ENCODE measurements around the gene COPS3. TPM values are rescaled to one million over a fixed set of nuclear protein-coding genes. Genes with fewer than 3 reads are reported as not detected.
A peak's percentile ranks its signal among the peaks of the same experiment; 100 is the strongest.
"Not testable (repeated sequence)": the region's sequence is repeated elsewhere in the genome, so short reads cannot be mapped to it uniquely, and the experiment has no call there.

The COPS3 gene
- total RNA-seq, 1 donor from 2014 or later: 63.5 TPM

DNA sequence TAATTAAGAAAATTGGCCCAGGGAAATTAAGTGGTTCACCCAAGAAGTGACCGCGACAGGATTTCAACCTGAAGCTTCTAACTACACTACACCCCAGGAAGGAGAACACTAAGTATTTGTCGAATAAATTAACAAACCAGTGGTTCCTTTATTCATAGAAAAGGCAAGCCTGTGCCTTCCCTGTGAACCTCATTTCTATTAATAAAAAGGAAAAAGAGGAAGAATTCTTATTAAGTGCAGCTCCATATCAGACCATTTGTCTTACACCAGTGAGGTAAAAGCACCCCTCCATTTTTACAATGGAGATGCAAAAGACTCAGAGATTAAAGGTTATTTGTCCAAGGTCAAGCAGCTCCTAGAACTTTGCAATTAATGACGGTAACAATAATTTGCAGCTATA, 1.7 kb downstream of the COPS3 start:
- Mint-ChIP-seq H3K27ac (peak overlapping the region; percentile 58), H3K4me3 (peak overlapping the region; percentile 94), H3K9me3 (no peaks in the 10 kb centered on the region), H3K4me1 (peaks cover 25% of the 10 kb centered on the region), H3K36me3 (peaks cover 4% of the 10 kb centered on the region), H3K27me3 (ENCODE audit: low read depth) (no peaks in the 10 kb centered on the region)
- DNase-seq (ENCODE audit: low spot score in 2 of 2, unreplicated experiment in 2 of 2): no peak
- TF ChIP-seq, protein P1, sequence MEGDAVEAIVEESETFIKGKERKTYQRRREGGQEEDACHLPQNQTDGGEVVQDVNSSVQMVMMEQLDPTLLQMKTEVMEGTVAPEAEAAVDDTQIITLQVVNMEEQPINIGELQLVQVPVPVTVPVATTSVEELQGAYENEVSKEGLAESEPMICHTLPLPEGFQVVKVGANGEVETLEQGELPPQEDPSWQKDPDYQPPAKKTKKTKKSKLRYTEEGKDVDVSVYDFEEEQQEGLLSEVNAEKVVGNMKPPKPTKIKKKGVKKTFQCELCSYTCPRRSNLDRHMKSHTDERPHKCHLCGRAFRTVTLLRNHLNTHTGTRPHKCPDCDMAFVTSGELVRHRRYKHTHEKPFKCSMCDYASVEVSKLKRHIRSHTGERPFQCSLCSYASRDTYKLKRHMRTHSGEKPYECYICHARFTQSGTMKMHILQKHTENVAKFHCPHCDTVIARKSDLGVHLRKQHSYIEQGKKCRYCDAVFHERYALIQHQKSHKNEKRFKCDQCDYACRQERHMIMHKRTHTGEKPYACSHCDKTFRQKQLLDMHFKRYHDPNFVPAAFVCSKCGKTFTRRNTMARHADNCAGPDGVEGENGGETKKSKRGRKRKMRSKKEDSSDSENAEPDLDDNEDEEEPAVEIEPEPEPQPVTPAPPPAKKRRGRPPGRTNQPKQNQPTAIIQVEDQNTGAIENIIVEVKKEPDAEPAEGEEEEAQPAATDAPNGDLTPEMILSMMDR (IDR thresholded peaks at IDR 0.05; ENCODE audit: unreplicated experiment): no peak

DNA sequence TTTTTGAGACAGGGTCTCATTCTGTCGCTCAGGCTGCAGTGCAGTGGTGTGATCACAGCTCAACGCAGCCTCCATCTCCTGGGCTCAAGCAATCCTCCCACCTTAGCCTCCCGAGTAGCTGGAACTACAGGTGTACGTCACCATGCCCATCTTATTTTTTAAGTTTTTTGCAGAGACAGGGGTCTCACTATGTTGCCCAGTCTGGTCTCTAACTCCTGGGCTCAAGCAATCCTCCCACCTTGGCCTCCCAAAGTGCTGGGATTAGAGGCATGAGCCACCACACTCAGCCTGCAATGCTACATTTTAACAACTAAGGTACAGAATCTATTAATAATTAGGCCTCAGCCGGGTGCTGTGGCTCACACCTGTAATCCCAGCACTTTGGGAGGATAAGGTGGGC, 3.6 kb downstream of the COPS3 start:
- not testable (repeated sequence) for H3K27ac Mint-ChIP-seq; DNase-seq (ENCODE audit: low spot score in 2 of 2, unreplicated experiment in 2 of 2); H3K4me3 Mint-ChIP-seq; H3K27me3 Mint-ChIP-seq (ENCODE audit: low read depth); H3K9me3 Mint-ChIP-seq
- Mint-ChIP-seq H3K4me1 (peaks cover 25% of the 10 kb centered on the region), H3K36me3 (peaks cover 11% of the 10 kb centered on the region)

DNA sequence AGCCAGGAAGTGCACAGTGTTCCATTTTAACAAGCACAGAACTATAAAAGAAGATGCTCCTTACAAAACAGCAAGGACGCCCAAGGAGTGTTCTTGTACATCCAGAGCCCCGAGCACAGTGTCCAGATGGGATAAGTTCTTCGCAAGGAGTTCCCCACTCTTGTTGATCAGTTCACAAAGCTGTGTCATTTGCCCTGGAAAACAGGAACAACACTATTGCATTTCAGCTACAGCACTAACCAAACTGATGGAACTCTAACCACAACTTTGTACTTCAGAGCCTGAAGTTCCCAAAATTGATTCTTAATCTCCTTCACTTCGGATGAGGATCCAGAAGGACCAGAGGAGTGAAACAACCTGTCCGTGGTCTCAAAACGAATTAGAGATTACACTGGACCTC, 5.1 kb downstream of the COPS3 start:
- Mint-ChIP-seq H3K4me1 (peaks cover 14% of the 10 kb centered on the region), H3K36me3 (peaks cover 13% of the 10 kb centered on the region), H3K27ac (no peak overlapping the region), H3K9me3 (no peaks in the 10 kb centered on the region), H3K27me3 (ENCODE audit: low read depth) (no peaks in the 10 kb centered on the region), H3K4me3 (no peak overlapping the region)
- no peak for DNase-seq (ENCODE audit: low spot score in 2 of 2, unreplicated experiment in 2 of 2)
- TF ChIP-seq, protein P1 (IDR thresholded peaks at IDR 0.05; ENCODE audit: unreplicated experiment): no peak

DNA sequence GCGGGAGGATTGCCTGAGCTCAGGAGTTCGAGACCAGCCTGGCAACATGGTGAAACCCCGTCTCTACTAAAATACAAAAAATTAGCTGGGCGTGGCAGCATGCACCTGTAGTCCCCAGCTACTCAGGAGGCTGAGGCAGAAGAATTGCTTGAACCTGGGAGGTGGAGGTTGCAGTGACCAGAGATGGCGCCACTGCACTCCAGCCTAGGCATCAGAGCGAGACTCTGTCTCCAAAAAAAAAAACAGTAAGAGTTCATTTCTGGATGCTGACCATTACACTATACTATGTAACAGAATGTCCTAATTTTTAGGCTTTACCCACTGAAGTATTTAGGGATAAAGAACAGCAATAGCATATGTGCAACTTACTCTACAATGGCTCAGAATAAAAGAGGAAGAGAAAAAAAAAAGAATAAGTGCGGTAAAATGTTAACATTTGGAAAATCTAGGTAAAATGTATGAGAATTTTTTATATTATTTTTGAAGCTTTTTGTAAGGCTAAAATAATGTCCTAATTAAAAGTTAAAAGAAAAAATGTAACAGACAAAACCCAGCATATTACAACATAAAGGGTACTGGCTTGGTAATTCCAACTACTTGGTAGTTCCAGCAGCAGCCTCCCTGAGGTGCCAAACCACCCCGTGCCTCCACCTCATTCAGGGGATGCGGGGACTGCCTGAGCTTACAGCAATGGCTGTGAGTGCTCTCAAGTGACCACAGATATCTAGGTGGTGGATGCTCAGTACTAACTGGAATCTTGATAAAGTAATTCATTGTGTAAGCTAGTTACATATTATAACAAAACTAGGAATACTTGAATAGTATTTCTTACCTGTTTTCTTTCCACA, 10.9 kb downstream of the COPS3 start:
- Mint-ChIP-seq H3K27me3 (ENCODE audit: low read depth) (no peaks in the 10 kb centered on the region), H3K4me3 (no peak overlapping the region), H3K27ac (no peak overlapping the region), H3K9me3 (no peaks in the 10 kb centered on the region), H3K4me1 (no peaks in the 10 kb centered on the region), H3K36me3 (peaks cover 29% of the 10 kb centered on the region)
- DNase-seq (ENCODE audit: low spot score in 2 of 2, unreplicated experiment in 2 of 2): no peak
- TF ChIP-seq, protein P1 (IDR thresholded peaks at IDR 0.05; ENCODE audit: unreplicated experiment): peak; percentile 24

DNA sequence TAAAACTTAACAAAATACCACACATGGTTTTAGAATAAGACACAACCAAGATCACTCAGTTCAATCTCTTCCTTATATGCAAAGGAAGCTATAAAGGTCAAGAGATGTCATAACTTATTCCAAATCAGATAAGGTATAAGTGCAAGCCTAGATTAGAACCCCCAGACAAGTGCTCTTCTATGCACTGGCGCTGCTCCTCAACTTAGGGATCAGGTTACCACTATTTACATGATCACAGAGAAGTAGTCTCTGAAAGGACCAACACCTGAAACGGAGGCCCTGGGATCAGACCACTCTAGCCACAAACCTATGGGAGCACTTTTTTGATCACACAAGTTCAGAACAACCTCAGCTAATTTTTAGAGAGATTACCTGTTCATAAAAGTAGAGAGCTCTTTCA, 16.6 kb downstream of the COPS3 start:
- no peak overlapping the region for H3K4me3 Mint-ChIP-seq

DNA sequence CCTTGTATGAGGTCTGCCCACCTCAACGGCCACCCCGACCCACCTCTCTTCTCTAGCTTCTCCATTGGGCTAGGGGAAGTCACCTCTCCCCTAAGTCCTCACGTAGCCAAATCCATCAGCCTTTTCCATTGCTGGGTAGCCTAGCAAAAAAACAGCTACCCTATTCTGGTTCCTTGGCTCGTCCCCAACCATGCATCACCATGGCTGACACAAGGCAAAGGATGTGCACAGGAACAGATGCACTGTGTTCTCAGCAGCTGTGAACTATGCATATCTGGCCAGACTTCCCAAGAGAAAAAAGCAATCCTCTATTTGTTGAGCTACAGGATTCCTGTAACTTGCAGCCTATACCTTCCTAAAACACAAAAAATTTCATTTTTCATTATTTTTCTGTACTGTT, 22.0 kb downstream of the COPS3 start:
- Mint-ChIP-seq H3K9me3 (no peaks in the 10 kb centered on the region), H3K27me3 (ENCODE audit: low read depth) (no peaks in the 10 kb centered on the region), H3K27ac (no peak overlapping the region), H3K4me3 (no peak overlapping the region), H3K4me1 (no peaks in the 10 kb centered on the region), H3K36me3 (peaks cover 49% of the 10 kb centered on the region)
- TF ChIP-seq, protein P1 (IDR thresholded peaks at IDR 0.05; ENCODE audit: unreplicated experiment): no peak
- DNase-seq (ENCODE audit: low spot score in 2 of 2, unreplicated experiment in 2 of 2): no peak

More for the DNA sequence above, 16.6 kb downstream of the COPS3 start:
- no peak for DNase-seq (ENCODE audit: low spot score in 2 of 2, unreplicated experiment in 2 of 2)
- TF ChIP-seq, protein P1 (IDR thresholded peaks at IDR 0.05; ENCODE audit: unreplicated experiment): no peak
- Mint-ChIP-seq H3K9me3 (no peaks in the 10 kb centered on the region), H3K27ac (no peak overlapping the region), H3K27me3 (ENCODE audit: low read depth) (no peaks in the 10 kb centered on the region), H3K4me1 (no peaks in the 10 kb centered on the region), H3K36me3 (peaks cover 43% of the 10 kb centered on the region)
